Neural progenitor cell (in vitro differentiated cells): ENCODE measurements around the gene ACTA1. TPM values are rescaled to one million over a fixed set of nuclear protein-coding genes. Genes with fewer than 3 reads are reported as not detected.

Source experiments
- DNase-seq: peaks from one replicate; pipeline ENCODE4 v3.0.0-alpha.2; 2016; ENCODE audit warnings: low spot score
- H2AFZ ChIP-seq: fragments of 200-600 bp; sonication (generic); replicated peaks from 2 replicates; pipeline ENCODE4 v1.6.1; 2016; ENCODE audit warnings: antibody characterized with exemption
- H3F3A ChIP-seq: fragments of 200-600 bp; sonication (generic); 2 replicates; pipeline ENCODE4 v1.6.1; 2016; ENCODE audit warnings: antibody characterized with exemption, low read depth
- H3K27ac ChIP-seq: fragments of 200-600 bp; sonication (generic); 2 replicates; pipeline ENCODE4 v1.5.1; 2016; ENCODE audit warnings: mild to moderate bottlenecking
- H3K27me3 ChIP-seq: fragments of 200-600 bp; sonication (generic); 2 replicates; pipeline ENCODE4 v1.6.1; 2016; ENCODE audit warnings: mild to moderate bottlenecking, moderate library complexity
- H3K36me3 ChIP-seq: fragments of 200-600 bp; sonication (generic); 2 replicates; pipeline ENCODE4 v1.5.1; 2016
- H3K4me1 ChIP-seq: fragments of 200-600 bp; sonication (generic); 2 replicates; pipeline ENCODE4 v1.6.1; 2016; ENCODE audit warnings: mixed run types
- H3K4me2 ChIP-seq: fragments of 200-600 bp; sonication (generic); 2 replicates; pipeline ENCODE4 v1.6.1; 2016
- H3K4me3 ChIP-seq: fragments of 200-600 bp; sonication (generic); 2 replicates; pipeline ENCODE4 v1.5.1; 2016
- H3K79me2 ChIP-seq: fragments of 200-600 bp; sonication (generic); 2 replicates; pipeline ENCODE4 v1.6.1; 2016; ENCODE audit warnings: low read depth
- H3K9ac ChIP-seq: fragments of 200-600 bp; sonication (generic); 2 replicates; pipeline ENCODE4 v1.6.1; 2016
- H3K9me3 ChIP-seq: fragments of 200-600 bp; sonication (generic); 2 replicates; pipeline ENCODE4 v1.5.1; 2016; ENCODE audit warnings: low read depth
- H4K20me1 ChIP-seq: fragments of 200-600 bp; sonication (generic); 2 replicates; pipeline ENCODE4 v1.6.1; 2016; ENCODE audit warnings: low read depth
- H3K27ac Mint-ChIP-seq: 3 replicates; pipeline ENCODE4 v1.8.0; 2021; ENCODE audit warnings: mixed read lengths
- H3K27me3 Mint-ChIP-seq: 2 replicates; pipeline ENCODE4 v1.8.0; 2022; ENCODE audit warnings: low read depth, mild to moderate bottlenecking, inconsistent platforms, moderate library complexity, mixed read lengths; ENCODE audit not compliant: insufficient read depth
- H3K36me3 Mint-ChIP-seq: 3 replicates; pipeline ENCODE4 v1.8.0; 2021; ENCODE audit warnings: mixed read lengths
- H3K4me1 Mint-ChIP-seq: 3 replicates; pipeline ENCODE4 v1.8.0; 2021; ENCODE audit warnings: mixed read lengths
- H3K4me3 Mint-ChIP-seq: 3 replicates; pipeline ENCODE4 v1.8.0; 2021; ENCODE audit warnings: mild to moderate bottlenecking, moderate library complexity, mixed read lengths
- H3K9me3 Mint-ChIP-seq: 3 replicates; pipeline ENCODE4 v1.8.0; 2020; ENCODE audit warnings: mixed read lengths
- EZH2 ChIP-seq: fragments of 200-600 bp; sonication (generic); IDR thresholded peaks from 2 replicates; pipeline ENCODE4 v1.6.1; 2017; ENCODE audit warnings: antibody characterized with exemption, mild to moderate bottlenecking, moderate library complexity
- EZH2phosphoT487 ChIP-seq: fragments of 200-600 bp; sonication (generic); IDR thresholded peaks from 2 replicates; pipeline ENCODE4 v1.6.1; 2017; ENCODE audit warnings: antibody characterized with exemption
- total RNA-seq: library from RNA; depleted of rRNA; stranded (reverse); fragments of >200 nt; gene quantifications from 2 replicates; pipeline ENCODE4 v1.2.3, GENCODE V29; 2015; ENCODE audit warnings: low replicate concordance
- TF ChIP-seq, protein P1 (sequence below): fragments of 200-600 bp; sonication (generic); IDR thresholded peaks from 2 replicates; pipeline ENCODE4 v1.5.1; 2017; ENCODE audit warnings: antibody characterized with exemption, mild to moderate bottlenecking

The ACTA1 gene
- total RNA-seq, 1 donor from 2014 or later, result 1.2 TPM

- no peaks in the 10 kb centered on the region for H3F3A ChIP-seq
- TF ChIP-seq, protein P1, sequence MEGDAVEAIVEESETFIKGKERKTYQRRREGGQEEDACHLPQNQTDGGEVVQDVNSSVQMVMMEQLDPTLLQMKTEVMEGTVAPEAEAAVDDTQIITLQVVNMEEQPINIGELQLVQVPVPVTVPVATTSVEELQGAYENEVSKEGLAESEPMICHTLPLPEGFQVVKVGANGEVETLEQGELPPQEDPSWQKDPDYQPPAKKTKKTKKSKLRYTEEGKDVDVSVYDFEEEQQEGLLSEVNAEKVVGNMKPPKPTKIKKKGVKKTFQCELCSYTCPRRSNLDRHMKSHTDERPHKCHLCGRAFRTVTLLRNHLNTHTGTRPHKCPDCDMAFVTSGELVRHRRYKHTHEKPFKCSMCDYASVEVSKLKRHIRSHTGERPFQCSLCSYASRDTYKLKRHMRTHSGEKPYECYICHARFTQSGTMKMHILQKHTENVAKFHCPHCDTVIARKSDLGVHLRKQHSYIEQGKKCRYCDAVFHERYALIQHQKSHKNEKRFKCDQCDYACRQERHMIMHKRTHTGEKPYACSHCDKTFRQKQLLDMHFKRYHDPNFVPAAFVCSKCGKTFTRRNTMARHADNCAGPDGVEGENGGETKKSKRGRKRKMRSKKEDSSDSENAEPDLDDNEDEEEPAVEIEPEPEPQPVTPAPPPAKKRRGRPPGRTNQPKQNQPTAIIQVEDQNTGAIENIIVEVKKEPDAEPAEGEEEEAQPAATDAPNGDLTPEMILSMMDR, result no peak
- TF ChIP-seq EZH2phosphoT487, result no peak
- no peak for TF ChIP-seq EZH2
Observed at GRCh38 chr1:229457436-229457835, 23.5 kb upstream of the ACTA1 start.

GRCh38 chr1:229456016-229456415 lies 22.1 kb upstream of the ACTA1 start:
- TF ChIP-seq EZH2phosphoT487, result no peak
- TF ChIP-seq EZH2, result no peak
- TF ChIP-seq, protein P1, result no peak
- Histone ChIP-seq H2AFZ (no peak overlapping the region), H3K9ac (no peak overlapping the region), H3K79me2 (no peaks in the 10 kb centered on the region), H3K9me3 (no peaks in the 10 kb centered on the region), H3K4me2 (no peak overlapping the region), H3F3A (no peaks in the 10 kb centered on the region), H3K4me1 (no peaks in the 10 kb centered on the region), H3K27ac (no peak overlapping the region), H3K36me3 (peaks cover 15% of the 10 kb centered on the region), H3K4me3 (no peak overlapping the region), H4K20me1 (no peaks in the 10 kb centered on the region), H3K27me3 (no peaks in the 10 kb centered on the region)
- H3K9me3 Mint-ChIP-seq, result no peaks in the 10 kb centered on the region
- no peaks in the 10 kb centered on the region for H3K27me3 Mint-ChIP-seq
- no peak overlapping the region for H3K27ac Mint-ChIP-seq
- H3K36me3 Mint-ChIP-seq, result peaks cover 6% of the 10 kb centered on the region
- H3K4me1 Mint-ChIP-seq, result no peaks in the 10 kb centered on the region
- H3K4me3 Mint-ChIP-seq, result no peak overlapping the region
- DNase-seq, result no peak

More at GRCh38 chr1:229457436-229457835, 23.5 kb upstream of the ACTA1 start:
- Histone ChIP-seq H3K79me2 (no peaks in the 10 kb centered on the region), H3K9me3 (no peaks in the 10 kb centered on the region), H3K4me1 (no peaks in the 10 kb centered on the region), H3K27ac (no peak overlapping the region), H3K4me3 (no peak overlapping the region), H3K4me2 (no peak overlapping the region), H3K36me3 (peaks cover 15% of the 10 kb centered on the region), H4K20me1 (no peaks in the 10 kb centered on the region), H2AFZ (no peak overlapping the region), H3K9ac (no peak overlapping the region), H3K27me3 (no peaks in the 10 kb centered on the region)
- no peaks in the 10 kb centered on the region for H3K9me3 Mint-ChIP-seq
- H3K4me1 Mint-ChIP-seq, result no peaks in the 10 kb centered on the region
- peaks cover 12% of the 10 kb centered on the region for H3K36me3 Mint-ChIP-seq
- DNase-seq, result no peak
- H3K4me3 Mint-ChIP-seq, result no peak overlapping the region
- H3K27ac Mint-ChIP-seq, result no peak overlapping the region
- no peaks in the 10 kb centered on the region for H3K27me3 Mint-ChIP-seq

GRCh38 chr1:229454056-229454455 lies 20.2 kb upstream of the ACTA1 start:
- Mint-ChIP-seq H3K9me3 (no peaks in the 10 kb centered on the region), H3K27ac (no peak overlapping the region), H3K4me1 (no peaks in the 10 kb centered on the region), H3K27me3 (no peaks in the 10 kb centered on the region), H3K4me3 (no peak overlapping the region), H3K36me3 (peaks cover 6% of the 10 kb centered on the region)
- Histone ChIP-seq H3K4me1 (no peaks in the 10 kb centered on the region), H3K27me3 (no peaks in the 10 kb centered on the region), H3K9ac (no peak overlapping the region), H3K79me2 (no peaks in the 10 kb centered on the region), H3K4me2 (no peak overlapping the region), H4K20me1 (no peaks in the 10 kb centered on the region), H3K36me3 (peaks cover 18% of the 10 kb centered on the region), H3K9me3 (no peaks in the 10 kb centered on the region), H3K4me3 (no peak overlapping the region), H2AFZ (no peak overlapping the region), H3K27ac (no peak overlapping the region), H3F3A (no peaks in the 10 kb centered on the region)
- no peak for DNase-seq
- TF ChIP-seq EZH2 (no peak), EZH2phosphoT487 (no peak)
- TF ChIP-seq, protein P1, result no peak
